SU-DHL-6 (cell line): Measurements from ENCODE around the gene MGRN1.

Experiments
- H2AFZ ChIP-seq: fragments of 200-600 bp; sonication (generic); 2 replicates; pipeline ENCODE4 v1.6.1; 2014; ENCODE audit warnings: low read depth, mild to moderate bottlenecking, moderate library complexity, mixed read lengths, antibody characterized with exemption, low read length; ENCODE audit not compliant: severe bottlenecking
- H3F3A ChIP-seq: fragments of 200-600 bp; shearing (Covaris generic); 2 replicates; pipeline ENCODE4 v1.6.0; 2016; ENCODE audit warnings: antibody characterized with exemption, mild to moderate bottlenecking; ENCODE audit not compliant: insufficient read depth
- H3K27ac ChIP-seq: fragments of 200-600 bp; sonication (generic); 2 replicates; pipeline ENCODE4 v1.5.1; 2016; ENCODE audit warnings: low read depth, mild to moderate bottlenecking, low read length, moderate library complexity, mixed read lengths
- H3K27me3 ChIP-seq: fragments of 200-600 bp; sonication (generic), shearing (Covaris generic); 2 replicates; pipeline ENCODE4 v1.6.0; 2014; ENCODE audit warnings: mild to moderate bottlenecking, low read length
- H3K36me3 ChIP-seq: fragments of 200-600 bp; sonication (generic); 2 replicates; pipeline ENCODE4 v1.6.1; 2014; ENCODE audit warnings: mild to moderate bottlenecking, low read length, mixed read lengths
- H3K4me2 ChIP-seq: fragments of 300-600, 200-600 bp; shearing (Covaris generic), sonication (generic); 2 replicates; pipeline ENCODE4 v1.6.0; 2014; ENCODE audit warnings: low read length, low read depth, mild to moderate bottlenecking; ENCODE audit not compliant: poor library complexity, severe bottlenecking
- H3K4me3 ChIP-seq: fragments of 200-600 bp; sonication (generic); 2 replicates; pipeline ENCODE4 v1.5.1; 2014; ENCODE audit warnings: antibody characterized with exemption, low read length, mild to moderate bottlenecking, mixed read lengths; ENCODE audit not compliant: insufficient read depth, poor library complexity, severe bottlenecking
- H3K79me2 ChIP-seq: fragments of 200-600 bp; sonication (generic); 2 replicates; pipeline ENCODE4 v1.6.1; 2014; ENCODE audit warnings: mild to moderate bottlenecking, low read length, moderate library complexity; ENCODE audit not compliant: insufficient read depth
- H3K9ac ChIP-seq: fragments of 200-600 bp; sonication (generic); 2 replicates; pipeline ENCODE4 v1.7.0; 2014; ENCODE audit warnings: mild to moderate bottlenecking, low read length
- H3K9me2 ChIP-seq: fragments of 200-600 bp; sonication (generic); replicated peaks from 2 replicates; pipeline ENCODE4 v1.6.1; 2014; ENCODE audit warnings: low read length; ENCODE audit not compliant: insufficient read depth
- H3K9me3 ChIP-seq: fragments of 200-600 bp; sonication (generic); 2 replicates; pipeline ENCODE4 v1.6.1; 2014; ENCODE audit warnings: low read length, mixed read lengths; ENCODE audit not compliant: insufficient read depth
- H4K20me1 ChIP-seq: fragments of 200-600 bp; sonication (generic); 2 replicates; pipeline ENCODE4 v1.6.1; 2014; ENCODE audit warnings: low read depth, mild to moderate bottlenecking, antibody characterized with exemption, low read length, moderate library complexity, mixed read lengths
- CTCF ChIP-seq: fragments of 200-600 bp; sonication (generic); IDR thresholded peaks from one replicate; pipeline ENCODE4 v1.5.1; 2017; ENCODE audit warnings: antibody characterized with exemption, mild to moderate bottlenecking, low read length, moderate library complexity; ENCODE audit not compliant: insufficient read depth, poor library complexity, severe bottlenecking
- EZH2phosphoT487 ChIP-seq: fragments of 200-600 bp; sonication (generic), shearing (Covaris generic); conservative IDR thresholded peaks from 2 replicates; pipeline ENCODE4 v1.6.1; 2018; ENCODE audit warnings: mild to moderate bottlenecking, antibody characterized with exemption, low read length, moderate library complexity, mixed read lengths

MGRN1 gene

GRCh38 chr16:4625560-4626159, 1.0 kb downstream of the MGRN1 start:
- Histone ChIP-seq H3K9ac (peak overlapping the region; percentile 83), H4K20me1 (no peaks in the 10 kb centered on the region), H3K27ac (peak overlapping the region; percentile 56), H3K9me3 (no peaks in the 10 kb centered on the region), H3K4me3 (peak overlapping the region; percentile 74), H2AFZ (peak overlapping the region; percentile 69), H3K36me3 (no peaks in the 10 kb centered on the region), H3K9me2 (no peaks in the 10 kb centered on the region), H3K79me2 (peaks cover 43% of the 10 kb centered on the region), H3K4me2 (peak overlapping the region; percentile 67), H3K27me3 (no peaks in the 10 kb centered on the region), H3F3A (no peaks in the 10 kb centered on the region)
- no peak for TF ChIP-seq CTCF
- TF ChIP-seq EZH2phosphoT487, result no peak

GRCh38 chr16:4626396-4626795, 1.8 kb downstream of the MGRN1 start:
- Histone ChIP-seq H3K36me3 (no peaks in the 10 kb centered on the region), H3K9me2 (no peaks in the 10 kb centered on the region), H4K20me1 (no peaks in the 10 kb centered on the region), H3K4me3 (no peak overlapping the region), H3F3A (no peaks in the 10 kb centered on the region), H3K79me2 (peaks cover 51% of the 10 kb centered on the region), H3K9ac (peak overlapping the region; percentile 83), H3K4me2 (peak overlapping the region; percentile 67), H3K27me3 (no peaks in the 10 kb centered on the region), H3K27ac (no peak overlapping the region), H3K9me3 (no peaks in the 10 kb centered on the region), H2AFZ (no peak overlapping the region)
- TF ChIP-seq CTCF, result no peak
- TF ChIP-seq EZH2phosphoT487, result no peak

DNA sequence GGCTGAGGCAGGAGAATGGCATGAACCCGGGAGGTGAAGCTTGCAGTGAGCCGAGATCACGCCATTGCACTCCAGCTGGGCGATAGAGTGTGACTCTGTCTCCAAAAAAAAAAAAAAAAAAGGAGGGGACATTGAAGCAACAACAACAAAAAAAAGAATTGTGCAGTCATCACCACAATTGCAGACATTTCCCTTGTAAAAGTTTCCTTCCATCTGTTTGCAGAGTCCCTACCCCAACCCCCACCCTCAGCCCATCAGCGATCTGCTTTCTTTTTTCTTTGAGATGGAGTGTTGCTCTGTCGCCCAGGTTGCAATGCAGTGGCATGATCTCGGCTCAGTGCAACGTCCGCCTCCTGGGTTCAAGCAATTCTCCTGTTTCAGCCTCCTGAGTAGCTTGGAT, 3.7 kb downstream of the MGRN1 start:
- Histone ChIP-seq H3F3A (no peaks in the 10 kb centered on the region), H3K79me2 (peaks cover 62% of the 10 kb centered on the region), H3K27me3 (no peaks in the 10 kb centered on the region), H3K9me2 (no peaks in the 10 kb centered on the region), H3K27ac (no peak overlapping the region), H4K20me1 (no peaks in the 10 kb centered on the region), H2AFZ (no peak overlapping the region), H3K4me3 (no peak overlapping the region), H3K4me2 (no peak overlapping the region), H3K36me3 (no peaks in the 10 kb centered on the region), H3K9me3 (no peaks in the 10 kb centered on the region), H3K9ac (no peak overlapping the region)
- TF ChIP-seq EZH2phosphoT487 (no peak), CTCF (no peak)
